ENCODE results near the gene GABBR2.

DNA sequence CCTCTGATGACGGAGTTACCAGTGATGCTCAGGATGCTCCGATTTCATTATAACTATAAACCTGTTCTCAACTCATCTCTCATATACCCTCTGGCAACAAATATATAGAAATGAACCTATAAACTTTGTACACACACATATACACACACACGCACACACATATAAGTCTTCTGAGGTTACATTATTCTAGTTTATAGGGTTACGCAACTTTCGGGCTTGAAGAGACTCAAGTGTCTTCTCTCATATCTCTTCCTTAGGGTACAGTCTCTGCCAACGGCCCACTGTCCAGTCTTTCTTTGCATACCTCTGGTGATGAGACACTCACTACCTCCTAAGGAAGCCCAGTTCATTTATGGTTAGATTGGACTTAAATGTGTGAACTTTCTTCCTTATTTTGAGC, 383.9 kb downstream of the GABBR2 start:
- TF ChIP-seq, protein P1, sequence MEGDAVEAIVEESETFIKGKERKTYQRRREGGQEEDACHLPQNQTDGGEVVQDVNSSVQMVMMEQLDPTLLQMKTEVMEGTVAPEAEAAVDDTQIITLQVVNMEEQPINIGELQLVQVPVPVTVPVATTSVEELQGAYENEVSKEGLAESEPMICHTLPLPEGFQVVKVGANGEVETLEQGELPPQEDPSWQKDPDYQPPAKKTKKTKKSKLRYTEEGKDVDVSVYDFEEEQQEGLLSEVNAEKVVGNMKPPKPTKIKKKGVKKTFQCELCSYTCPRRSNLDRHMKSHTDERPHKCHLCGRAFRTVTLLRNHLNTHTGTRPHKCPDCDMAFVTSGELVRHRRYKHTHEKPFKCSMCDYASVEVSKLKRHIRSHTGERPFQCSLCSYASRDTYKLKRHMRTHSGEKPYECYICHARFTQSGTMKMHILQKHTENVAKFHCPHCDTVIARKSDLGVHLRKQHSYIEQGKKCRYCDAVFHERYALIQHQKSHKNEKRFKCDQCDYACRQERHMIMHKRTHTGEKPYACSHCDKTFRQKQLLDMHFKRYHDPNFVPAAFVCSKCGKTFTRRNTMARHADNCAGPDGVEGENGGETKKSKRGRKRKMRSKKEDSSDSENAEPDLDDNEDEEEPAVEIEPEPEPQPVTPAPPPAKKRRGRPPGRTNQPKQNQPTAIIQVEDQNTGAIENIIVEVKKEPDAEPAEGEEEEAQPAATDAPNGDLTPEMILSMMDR (IDR thresholded peaks at IDR 0.05), result no peak
- no peak for TF ChIP-seq EP300 (IDR thresholded peaks at IDR 0.05)
- TF ChIP-seq POLR2AphosphoS5 (IDR thresholded peaks at IDR 0.05), result no peak
- TF ChIP-seq POLR2A (IDR thresholded peaks at IDR 0.05; ENCODE audit: low read depth), result no peak
